Peyer's patch (tissue), 4 donors: ENCODE measurements around the gene PXDN. TPM values are rescaled to one million over a fixed set of nuclear protein-coding genes. Genes with fewer than 3 reads are reported as not detected.
A peak's percentile ranks its signal among the peaks of the same experiment; 100 is the strongest.
"Not testable (repeated sequence)": the region's sequence is repeated elsewhere in the genome, so short reads cannot be mapped to it uniquely, and the experiment has no call there.

Experiments
- DNase-seq, 3 donors: peaks; one replicate each; pipeline ENCODE4 v3.0.0-alpha.2; 2017 to 2019
- H3K27ac ChIP-seq, 4 donors: fragments of 200-600 bp; sonication (generic); one replicate each; pipeline ENCODE4 v1.5.1; 2016 to 2019
- H3K27me3 ChIP-seq, 2 donors: fragments of 200-600 bp; sonication (generic); one replicate each; pipeline ENCODE4 v1.5.1; 2019
- H3K36me3 ChIP-seq, 3 donors: fragments of 200-600 bp; sonication (generic); one replicate each; pipeline ENCODE4 v1.5.1; 2016 to 2019
- H3K4me1 ChIP-seq, 4 donors: fragments of 200-600 bp; sonication (generic); one replicate each; pipeline ENCODE4 v1.5.1; 2016 to 2019
- H3K4me3 ChIP-seq, 4 donors: fragments of 200-600 bp; sonication (generic); 1 replicate in 3 of 4; 2 replicates in 1 of 4; pipeline ENCODE4 v1.5.1; 2016 to 2019; ENCODE audit warnings: mild to moderate bottlenecking in 1 of 4
- H3K9me3 ChIP-seq, 4 donors: fragments of 200-600 bp; sonication (generic); one replicate each; pipeline ENCODE4 v1.5.1; 2016 to 2019; ENCODE audit warnings: mild to moderate bottlenecking in 1 of 4
- POLR2A ChIP-seq, 2 donors: fragments of 450-650 bp; IDR thresholded peaks; one replicate each; pipeline ENCODE4 v1.5.1; 2017; ENCODE audit warnings: antibody characterized with exemption in 2 of 2, mild to moderate bottlenecking in 2 of 2, moderate library complexity in 2 of 2
- total RNA-seq, 4 donors: library from RNA; depleted of rRNA; stranded (reverse); fragments of >200 nt; gene quantifications; one replicate each; pipeline ENCODE4 v1.1.0, GENCODE V29; 2016
- TF ChIP-seq, protein P1 (sequence below), 6 experiments: fragments of 450-650 bp in 4 of 6; fragments of 200-600 bp in 2 of 6; sonication (generic) in 1 of 6; IDR thresholded peaks; one replicate each; pipeline ENCODE4 v1.5.1; 2017 to 2019; ENCODE audit warnings: antibody characterized with exemption in 6 of 6, mild to moderate bottlenecking in 3 of 6, moderate library complexity in 1 of 6

Gene PXDN
- total RNA-seq, 4 donors from 2014 or later = 7.5 to 148 (median 21.0) TPM

DNA sequence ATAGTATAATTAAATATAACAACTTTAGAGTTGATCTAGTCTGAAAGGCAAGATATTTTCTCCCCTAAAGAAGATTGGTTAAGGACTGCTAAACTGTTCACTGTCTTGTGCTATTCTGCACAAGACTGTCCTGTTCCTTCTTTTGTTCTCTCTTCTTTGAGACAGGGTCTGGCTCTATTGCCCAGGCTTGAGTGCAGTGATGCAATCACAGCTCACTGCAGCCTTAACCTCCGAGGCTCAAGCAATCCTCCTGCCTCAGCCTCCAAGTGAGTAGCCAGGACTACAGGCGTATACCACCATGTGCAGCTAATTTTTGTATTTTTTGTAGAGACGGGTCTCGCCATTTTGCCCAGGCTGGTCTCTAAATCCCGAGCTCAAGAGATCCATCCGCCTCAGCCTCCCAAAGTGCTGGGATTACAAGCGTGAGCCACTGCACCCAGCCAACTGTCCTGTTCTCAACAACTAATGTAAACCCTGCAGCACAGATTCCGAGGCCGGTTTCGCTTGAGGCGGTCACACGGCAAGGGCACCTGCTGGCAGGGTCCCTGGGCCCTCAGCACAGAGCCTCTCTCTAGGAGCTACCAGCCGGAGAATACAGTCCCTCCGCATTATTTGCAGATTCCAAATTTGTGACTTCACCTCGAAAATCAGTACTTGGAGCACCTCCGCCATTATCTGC, 16.4 kb downstream of the PXDN start:
- DNase-seq = peak in 1 of 3 donors; percentile 5
- Histone ChIP-seq H3K36me3 (no peaks in the 10 kb centered on the region), H3K27me3 (no peaks in the 10 kb centered on the region), H3K4me3 (no peak overlapping the region), H3K27ac (peak overlapping the region in 1 of 4 donors; percentile 84), H3K9me3 (no peaks in the 10 kb centered on the region), H3K4me1 (peaks cover 0 to 23% (median 0%) of the 10 kb centered on the region in 4 donors)
- TF ChIP-seq, protein P1, sequence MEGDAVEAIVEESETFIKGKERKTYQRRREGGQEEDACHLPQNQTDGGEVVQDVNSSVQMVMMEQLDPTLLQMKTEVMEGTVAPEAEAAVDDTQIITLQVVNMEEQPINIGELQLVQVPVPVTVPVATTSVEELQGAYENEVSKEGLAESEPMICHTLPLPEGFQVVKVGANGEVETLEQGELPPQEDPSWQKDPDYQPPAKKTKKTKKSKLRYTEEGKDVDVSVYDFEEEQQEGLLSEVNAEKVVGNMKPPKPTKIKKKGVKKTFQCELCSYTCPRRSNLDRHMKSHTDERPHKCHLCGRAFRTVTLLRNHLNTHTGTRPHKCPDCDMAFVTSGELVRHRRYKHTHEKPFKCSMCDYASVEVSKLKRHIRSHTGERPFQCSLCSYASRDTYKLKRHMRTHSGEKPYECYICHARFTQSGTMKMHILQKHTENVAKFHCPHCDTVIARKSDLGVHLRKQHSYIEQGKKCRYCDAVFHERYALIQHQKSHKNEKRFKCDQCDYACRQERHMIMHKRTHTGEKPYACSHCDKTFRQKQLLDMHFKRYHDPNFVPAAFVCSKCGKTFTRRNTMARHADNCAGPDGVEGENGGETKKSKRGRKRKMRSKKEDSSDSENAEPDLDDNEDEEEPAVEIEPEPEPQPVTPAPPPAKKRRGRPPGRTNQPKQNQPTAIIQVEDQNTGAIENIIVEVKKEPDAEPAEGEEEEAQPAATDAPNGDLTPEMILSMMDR (IDR thresholded peaks at IDR 0.05) = no peak
- no peak for TF ChIP-seq POLR2A (IDR thresholded peaks at IDR 0.05)

GRCh38 chr2:1727101-1727771, 17.1 kb downstream of the PXDN start:
- Histone ChIP-seq H3K4me3 (no peak overlapping the region), H3K9me3 (no peaks in the 10 kb centered on the region), H3K27me3 (no peaks in the 10 kb centered on the region), H3K27ac (peak overlapping the region in 2 of 4 donors; percentile 22), H3K36me3 (no peaks in the 10 kb centered on the region), H3K4me1 (peaks cover 0 to 23% (median 0%) of the 10 kb centered on the region in 4 donors)
- TF ChIP-seq, protein P1 (IDR thresholded peaks at IDR 0.05) = no peak
- TF ChIP-seq POLR2A (IDR thresholded peaks at IDR 0.05) = no peak
- peak in 1 of 3 donors; percentile 46 for DNase-seq

DNA sequence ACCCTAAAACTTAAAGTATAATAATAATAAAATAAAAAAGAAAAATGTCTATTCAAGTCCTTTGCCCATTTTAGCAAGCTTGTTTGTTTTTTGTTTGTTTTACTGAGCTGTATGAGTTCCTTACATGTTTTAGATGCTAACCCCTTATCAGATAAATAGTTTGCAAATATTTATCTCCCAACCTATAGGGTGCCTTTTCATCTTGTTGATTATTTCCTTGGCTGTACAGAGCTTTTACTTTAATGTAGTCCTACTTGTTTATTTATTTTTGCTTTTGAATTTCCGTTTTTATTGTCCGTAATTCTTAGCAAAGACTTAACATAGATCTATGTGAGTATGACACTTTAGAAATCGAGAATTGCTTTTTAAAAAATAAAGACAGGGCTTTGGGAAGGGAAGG, 17.8 kb downstream of the PXDN start:
- no peak for DNase-seq
- Histone ChIP-seq H3K36me3 (no peaks in the 10 kb centered on the region), H3K27me3 (no peaks in the 10 kb centered on the region), H3K4me1 (peaks cover 0 to 19% (median 0%) of the 10 kb centered on the region in 4 donors), H3K4me3 (no peak overlapping the region), H3K9me3 (no peaks in the 10 kb centered on the region), H3K27ac (peak overlapping the region in 1 of 4 donors; percentile 22)
- TF ChIP-seq POLR2A (IDR thresholded peaks at IDR 0.05) = no peak
- TF ChIP-seq, protein P1 (IDR thresholded peaks at IDR 0.05) = no peak

DNA sequence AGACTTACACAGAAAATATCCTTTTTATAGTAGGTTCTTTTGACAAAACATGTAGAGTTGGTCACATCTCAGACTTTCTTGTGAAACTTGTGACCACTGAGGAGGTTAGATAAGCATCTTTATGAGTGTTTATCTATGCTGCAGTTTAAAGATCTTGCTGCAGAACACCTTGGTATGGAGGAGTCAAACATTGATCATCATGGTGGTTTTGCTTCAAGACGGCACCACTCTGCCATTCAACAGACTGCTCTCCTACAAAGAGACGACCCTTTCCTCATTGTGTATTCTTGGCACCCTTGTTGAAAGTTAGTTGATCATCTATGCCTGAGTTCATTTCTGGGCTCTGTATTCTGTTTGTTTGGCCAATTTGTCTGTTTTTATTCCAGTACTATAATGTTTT, 20.0 kb downstream of the PXDN start:
- H3K4me3 ChIP-seq, H3K27ac ChIP-seq, DNase-seq, H3K27me3 ChIP-seq, H3K9me3 ChIP-seq, H3K36me3 ChIP-seq, H3K4me1 ChIP-seq: not testable (repeated sequence)

DNA sequence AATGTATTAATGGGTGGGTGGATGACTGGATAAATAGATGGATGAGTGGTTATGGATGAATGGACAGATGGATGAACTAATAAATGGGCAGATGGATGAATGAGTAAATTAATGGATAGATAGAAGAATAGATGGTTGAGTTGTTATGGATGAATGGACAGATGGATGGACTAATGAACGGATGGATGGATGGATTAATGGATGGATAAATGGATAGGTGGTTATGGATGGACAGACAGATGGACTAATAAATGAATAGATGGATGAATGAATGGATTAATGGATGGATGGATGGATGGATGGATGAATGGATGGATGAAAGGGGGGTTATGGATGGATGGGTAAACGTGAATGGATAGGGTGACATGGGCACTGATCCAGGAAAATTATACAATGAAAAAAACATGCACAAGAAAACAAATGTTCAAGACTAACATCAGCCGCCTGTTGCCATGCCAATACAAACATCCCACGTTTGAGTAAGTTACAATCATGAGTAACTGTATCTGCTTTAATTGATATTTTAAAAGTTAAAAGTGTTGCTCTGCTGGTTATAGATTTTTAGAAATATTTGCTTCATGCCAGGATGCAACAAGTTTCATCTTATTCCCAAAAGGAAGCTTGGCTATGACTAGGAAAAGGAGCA, 20.8 kb downstream of the PXDN start:
- no peaks in the 10 kb centered on the region for H3K9me3 ChIP-seq
- H3K27me3 ChIP-seq = no peaks in the 10 kb centered on the region
- H3K4me1 ChIP-seq = peaks cover 0 to 6% (median 0%) of the 10 kb centered on the region in 4 donors
- TF ChIP-seq, protein P1 (IDR thresholded peaks at IDR 0.05) = no peak
- TF ChIP-seq POLR2A (IDR thresholded peaks at IDR 0.05) = no peak
- H3K27ac ChIP-seq = no peak overlapping the region
- DNase-seq = no peak
- no peaks in the 10 kb centered on the region for H3K36me3 ChIP-seq
- no peak overlapping the region for H3K4me3 ChIP-seq

DNA sequence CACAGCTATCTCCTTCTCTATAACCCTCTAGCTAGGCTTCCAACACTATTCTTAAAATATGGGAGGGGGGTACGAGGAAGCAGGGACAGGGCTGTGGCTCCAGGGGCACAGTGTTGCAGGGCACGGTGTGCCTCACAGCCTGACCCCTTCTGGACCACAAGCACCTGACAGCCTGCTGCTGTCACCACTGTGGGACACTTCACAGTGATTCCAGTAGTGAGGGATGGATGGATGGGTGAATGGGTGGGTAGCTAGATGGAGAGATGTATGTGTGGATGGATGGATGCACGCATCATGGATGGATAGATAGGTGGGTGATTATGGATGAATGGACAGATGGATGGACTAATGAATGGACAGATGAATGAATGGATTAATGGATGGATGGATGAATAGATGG, 21.6 kb downstream of the PXDN start:
- Histone ChIP-seq H3K27me3 (no peaks in the 10 kb centered on the region), H3K9me3 (no peaks in the 10 kb centered on the region), H3K4me1 (peaks cover 0 to under 1% (median 0%) of the 10 kb centered on the region in 4 donors), H3K27ac (peak overlapping the region in 1 of 4 donors; percentile 79), H3K36me3 (no peaks in the 10 kb centered on the region), H3K4me3 (no peak overlapping the region)
- DNase-seq = no peak
- no peak for TF ChIP-seq POLR2A (IDR thresholded peaks at IDR 0.05)
